ENCODE results near the gene CLEC18C.
"Not testable (repeated sequence)": the region's sequence is repeated elsewhere in the genome, so short reads cannot be mapped to it uniquely, and the experiment has no call there.

Gene CLEC18C

GRCh38 chr16:70173212-70173837 lies at the start of gene CLEC18C:
CLEC18C (plus strand) TSS chr16:70173787; CDS start chr16:70174279, 492 bp downstream.
- DNase-seq: not testable (repeated sequence)

- DNase-seq: not testable (repeated sequence)
These were observed 49.8 kb upstream of the CLEC18C start for GRCh38 chr16:70123822-70124221.

GRCh38 chr16:70126226-70126625 lies 47.4 kb upstream of the CLEC18C start:
- DNase-seq: not testable (repeated sequence)

- not testable (repeated sequence) for DNase-seq
These were observed 45.9 kb upstream of the CLEC18C start for GRCh38 chr16:70127706-70128105.

GRCh38 chr16:70128844-70129243 lies 44.7 kb upstream of the CLEC18C start:
- DNase-seq: not testable (repeated sequence)

- not testable (repeated sequence) for DNase-seq
These were observed 37.8 kb upstream of the CLEC18C start for GRCh38 chr16:70135796-70136195.

- DNase-seq: not testable (repeated sequence)
These were observed 37.0 kb upstream of the CLEC18C start for GRCh38 chr16:70136595-70136994.

- DNase-seq: not testable (repeated sequence)
These were observed 30.8 kb upstream of the CLEC18C start for GRCh38 chr16:70142739-70143138.

- not testable (repeated sequence) for DNase-seq
These were observed 30.2 kb upstream of the CLEC18C start for GRCh38 chr16:70143231-70143895.

- DNase-seq: not testable (repeated sequence)
These were observed 25.7 kb upstream of the CLEC18C start for GRCh38 chr16:70147853-70148252.

GRCh38 chr16:70148453-70148852 lies 25.1 kb upstream of the CLEC18C start:
- DNase-seq: not testable (repeated sequence)

- not testable (repeated sequence) for DNase-seq
These were observed 24.3 kb upstream of the CLEC18C start for GRCh38 chr16:70149296-70149695.

GRCh38 chr16:70151391-70151790 lies 22.2 kb upstream of the CLEC18C start:
- no peak for DNase-seq

- DNase-seq: no peak
These were observed 21.6 kb upstream of the CLEC18C start for GRCh38 chr16:70151941-70152509.

- no peak for DNase-seq
These were observed 20.8 kb upstream of the CLEC18C start for GRCh38 chr16:70152578-70153302.

- DNase-seq: not testable (repeated sequence)
These were observed 18.9 kb upstream of the CLEC18C start for GRCh38 chr16:70154736-70155135.

GRCh38 chr16:70156207-70156978 lies 17.2 kb upstream of the CLEC18C start:
- no peak for DNase-seq

- DNase-seq: no peak
These were observed 16.5 kb upstream of the CLEC18C start for GRCh38 chr16:70157105-70157476.

- no peak for DNase-seq
These were observed 15.9 kb upstream of the CLEC18C start for GRCh38 chr16:70157477-70158260.

- DNase-seq: no peak
These were observed 15.2 kb upstream of the CLEC18C start for GRCh38 chr16:70158261-70158939.
